Measurements from ENCODE around the gene DCTPP1.

DNA sequence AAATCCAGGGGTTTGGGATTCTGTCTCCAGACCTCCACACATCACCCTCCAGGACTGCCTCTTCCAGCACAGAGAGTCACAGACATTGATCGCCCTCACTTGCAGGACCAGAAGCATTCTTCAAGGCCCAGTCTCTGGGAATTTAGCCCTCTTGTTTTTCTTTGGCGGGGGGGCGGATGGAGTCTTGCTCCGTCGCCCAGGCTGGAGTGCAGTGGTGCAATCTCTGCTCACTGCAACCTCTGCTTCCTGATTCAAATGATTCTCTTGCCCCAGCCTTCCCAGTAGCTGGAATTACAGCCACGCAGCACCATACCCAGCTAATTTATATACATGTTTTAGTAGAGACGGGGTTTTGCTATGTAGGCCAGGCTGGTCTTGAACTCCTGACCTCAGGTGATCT, 34.2 kb upstream of the DCTPP1 start:
- TF ChIP-seq, protein P1, sequence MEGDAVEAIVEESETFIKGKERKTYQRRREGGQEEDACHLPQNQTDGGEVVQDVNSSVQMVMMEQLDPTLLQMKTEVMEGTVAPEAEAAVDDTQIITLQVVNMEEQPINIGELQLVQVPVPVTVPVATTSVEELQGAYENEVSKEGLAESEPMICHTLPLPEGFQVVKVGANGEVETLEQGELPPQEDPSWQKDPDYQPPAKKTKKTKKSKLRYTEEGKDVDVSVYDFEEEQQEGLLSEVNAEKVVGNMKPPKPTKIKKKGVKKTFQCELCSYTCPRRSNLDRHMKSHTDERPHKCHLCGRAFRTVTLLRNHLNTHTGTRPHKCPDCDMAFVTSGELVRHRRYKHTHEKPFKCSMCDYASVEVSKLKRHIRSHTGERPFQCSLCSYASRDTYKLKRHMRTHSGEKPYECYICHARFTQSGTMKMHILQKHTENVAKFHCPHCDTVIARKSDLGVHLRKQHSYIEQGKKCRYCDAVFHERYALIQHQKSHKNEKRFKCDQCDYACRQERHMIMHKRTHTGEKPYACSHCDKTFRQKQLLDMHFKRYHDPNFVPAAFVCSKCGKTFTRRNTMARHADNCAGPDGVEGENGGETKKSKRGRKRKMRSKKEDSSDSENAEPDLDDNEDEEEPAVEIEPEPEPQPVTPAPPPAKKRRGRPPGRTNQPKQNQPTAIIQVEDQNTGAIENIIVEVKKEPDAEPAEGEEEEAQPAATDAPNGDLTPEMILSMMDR (IDR thresholded peaks at IDR 0.05) = no peak
- no peak for TF ChIP-seq POLR2A (IDR thresholded peaks at IDR 0.05)
